Smooth muscle cell of the pulmonary artery (primary cell): ENCODE data around the gene AP4S1. TPM values are rescaled to one million over a fixed set of nuclear protein-coding genes. Genes with fewer than 3 reads are reported as not detected.

Experiments
- total RNA-seq: library from RNA; depleted of rRNA; stranded (reverse); fragments of >200 nt; gene quantifications from 2 replicates; pipeline ENCODE4 v1.2.3, GENCODE V29; 2014

AP4S1 gene, protein sequence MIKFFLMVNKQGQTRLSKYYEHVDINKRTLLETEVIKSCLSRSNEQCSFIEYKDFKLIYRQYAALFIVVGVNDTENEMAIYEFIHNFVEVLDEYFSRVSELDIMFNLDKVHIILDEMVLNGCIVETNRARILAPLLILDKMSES
- total RNA-seq: 3.9 and 5.5 TPM in 2 replicates

DNA sequence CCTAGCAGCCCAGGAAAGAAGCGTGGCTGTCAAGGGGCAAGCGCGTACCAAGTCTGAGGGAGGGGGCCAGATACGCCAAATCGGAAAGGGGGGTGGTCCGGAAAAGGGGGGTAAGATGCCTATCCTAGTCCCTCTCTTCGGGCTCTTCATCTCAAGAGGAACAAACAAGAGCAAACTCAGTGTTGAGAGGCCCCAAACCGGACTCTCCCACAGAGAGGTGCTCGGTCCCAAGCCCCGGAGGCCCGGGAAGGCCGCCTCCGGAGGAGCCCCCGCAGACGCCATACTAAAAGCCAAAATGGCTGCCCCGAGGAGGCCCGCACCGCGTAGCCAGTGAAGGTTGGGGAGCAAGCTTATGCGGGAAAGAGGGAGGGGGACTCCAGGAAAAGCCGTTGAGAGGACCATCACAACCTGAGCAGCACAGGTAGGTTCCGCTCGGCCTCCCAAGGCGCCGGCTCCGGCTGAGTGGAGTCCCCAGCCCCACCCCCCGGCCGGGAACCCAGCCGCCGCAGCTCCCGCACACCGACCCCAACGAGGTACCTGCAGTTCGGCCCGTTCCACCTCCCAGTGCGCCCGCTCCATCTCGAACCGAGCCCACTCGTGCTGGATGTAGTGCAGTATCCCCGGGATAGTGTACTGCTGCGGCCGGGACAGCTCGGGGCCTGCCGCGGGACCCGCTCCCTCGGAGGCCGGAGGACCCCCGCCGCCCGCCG is at the start of gene AP4S1:
AP4S1 (plus strand) TSS at position 283 of the 710 bp plus-strand sequence. CDS start 40,548 bp downstream, outside the sequence.

DNA sequence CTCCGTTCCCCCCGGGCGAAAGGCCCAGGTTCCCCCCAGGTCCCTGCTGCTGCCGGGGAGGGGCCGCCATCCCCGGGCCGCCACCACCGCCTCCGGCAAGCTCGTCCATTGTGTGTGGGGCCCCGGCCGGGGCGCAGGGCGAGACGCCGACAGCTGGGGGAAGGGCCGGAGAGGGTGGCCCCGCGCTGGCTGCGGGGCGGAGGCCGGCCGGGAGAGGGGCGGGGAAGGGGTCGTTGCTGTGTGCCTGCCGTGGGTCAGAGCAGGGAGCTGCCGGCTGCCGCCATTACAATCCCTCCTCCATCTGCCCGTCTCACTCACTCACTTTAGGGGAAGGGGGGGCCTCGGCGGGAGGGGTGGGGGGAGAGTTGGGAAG is 614 bp downstream of the AP4S1 start, which contains the start of gene STRN3:
STRN3 (minus strand) TSS at position 303 of the 373 bp plus-strand sequence; CDS start at position 109, 194 bp downstream.

Other genes starting within 250 kb of the AP4S1 start
- 0.46 TPM in 1 of 2 replicates, not detected in the other for gene COCH, start 151.1 kb upstream of the AP4S1 start, total RNA-seq
- gene STRN3, start 730 bp downstream of the AP4S1 start, total RNA-seq: 48.4 and 55.8 TPM in 2 replicates
- 254 and 289 TPM in 2 replicates for gene HECTD1, start 182.1 kb downstream of the AP4S1 start, total RNA-seq